ENCODE data around the gene CCN6.

Gene CCN6

GRCh38 chr6:112054001-112054400, at the start of gene CCN6:
CCN6 (plus strand) TSS chr6:112054104; CDS start chr6:112054358, 254 bp downstream.
- no peak for DNase-seq (ENCODE audit: low spot score)

DNA sequence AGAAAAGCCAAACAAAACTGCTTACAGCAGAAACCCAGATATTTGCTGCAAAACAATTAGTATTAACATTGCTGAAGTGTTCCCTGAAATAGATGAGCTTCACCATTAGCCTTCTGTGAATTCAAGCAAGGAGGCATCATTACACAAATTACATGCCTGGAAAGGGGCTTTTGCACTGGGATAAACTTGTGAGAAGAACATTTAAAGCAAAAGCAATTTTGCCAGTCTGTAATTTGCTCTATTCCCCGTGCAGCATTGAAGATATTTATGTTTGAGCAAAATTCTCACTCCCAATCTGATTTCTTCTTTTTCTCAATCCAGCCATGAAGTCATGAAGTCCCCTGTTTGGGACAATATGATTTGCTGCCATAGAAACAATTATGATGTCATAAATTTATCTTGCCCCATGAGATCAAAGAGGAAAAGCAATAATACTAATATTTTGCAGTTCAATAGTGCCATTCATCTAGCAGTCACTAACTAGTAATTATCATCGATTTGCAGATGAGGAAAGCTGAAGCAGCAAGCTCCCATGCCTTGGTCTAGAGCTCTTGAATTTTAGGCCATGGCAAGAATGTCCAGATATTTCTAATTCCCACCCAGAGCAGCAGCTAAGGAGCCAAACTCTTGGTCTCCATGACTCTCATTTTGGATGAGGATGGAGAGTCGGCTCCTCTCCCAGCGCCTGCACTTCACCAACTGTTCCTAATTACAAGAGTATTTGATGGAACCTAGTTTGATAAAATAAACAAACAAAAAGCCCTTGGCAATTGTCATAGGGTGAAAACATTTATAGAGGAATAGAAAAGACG, 49.5 kb upstream of the CCN6 start:
- no peak for DNase-seq (ENCODE audit: low spot score)

GRCh38 chr6:112005013-112005371, 48.9 kb upstream of the CCN6 start:
- DNase-seq (ENCODE audit: low spot score) = no peak

- DNase-seq (ENCODE audit: low spot score) = no peak
Observed at GRCh38 chr6:112007254-112007653, 46.6 kb upstream of the CCN6 start.

DNA sequence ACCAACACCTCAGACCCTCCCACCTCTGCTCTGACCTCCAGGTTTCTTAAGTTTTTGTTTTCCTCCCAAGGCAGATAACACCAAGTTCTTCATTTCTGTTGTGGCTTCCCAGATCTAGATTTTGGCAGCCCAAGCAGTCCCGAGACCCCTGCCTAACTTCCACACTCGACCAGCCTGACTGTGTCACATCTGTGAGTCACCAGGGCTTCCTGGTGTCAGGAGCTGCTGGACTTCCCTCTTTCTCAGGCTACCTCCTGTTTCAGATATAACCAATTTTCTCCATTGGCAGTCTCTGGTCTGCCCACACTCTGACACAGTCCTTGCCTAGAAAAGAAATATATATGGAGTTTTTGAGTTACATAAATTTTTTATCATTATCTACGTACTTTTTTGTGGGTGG, 46.1 kb upstream of the CCN6 start:
- no peak for DNase-seq (ENCODE audit: low spot score)

- DNase-seq (ENCODE audit: low spot score) = no peak
Observed at GRCh38 chr6:112008482-112008881, 45.4 kb upstream of the CCN6 start.

DNA sequence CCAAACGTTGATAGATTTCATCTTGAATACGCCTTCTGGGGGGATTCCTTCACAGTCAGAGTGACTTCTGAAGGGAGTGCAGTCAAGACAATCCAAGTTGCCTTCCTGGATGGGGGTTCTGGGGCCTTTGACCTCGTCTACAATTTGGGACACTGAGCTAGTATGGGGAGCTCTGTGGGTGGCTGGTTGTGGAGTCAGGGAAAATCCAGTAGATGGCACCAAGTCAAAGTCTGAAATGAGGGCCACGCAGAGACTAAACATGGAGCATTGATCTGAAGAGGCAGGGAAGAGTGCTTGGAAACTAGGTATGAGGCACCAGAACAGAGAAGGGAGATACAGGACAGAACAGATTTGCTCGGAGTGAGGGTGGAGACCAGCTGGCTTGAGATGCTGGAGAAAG, 43.6 kb upstream of the CCN6 start:
- DNase-seq (ENCODE audit: low spot score) = peak; percentile 38

DNA sequence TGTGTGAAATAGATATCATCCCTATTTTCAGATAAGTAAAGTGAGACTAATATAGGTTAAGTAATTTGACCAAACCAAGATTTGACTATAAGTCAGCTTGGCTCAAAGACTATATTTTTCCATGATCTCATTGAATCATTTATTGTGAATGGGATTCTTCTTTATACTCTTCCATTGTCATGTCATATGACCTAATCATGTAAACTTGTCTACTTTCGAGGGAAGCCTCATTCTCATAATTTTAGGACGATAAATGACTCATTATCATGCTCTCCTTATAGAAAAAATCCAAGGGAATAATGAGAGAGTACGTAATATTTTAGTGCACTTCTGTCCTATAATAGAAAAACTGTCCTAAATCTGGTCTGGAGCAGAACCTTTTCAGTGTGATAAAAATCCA, 40.9 kb upstream of the CCN6 start:
- no peak for DNase-seq (ENCODE audit: low spot score)

GRCh38 chr6:112014483-112014882, 39.4 kb upstream of the CCN6 start:
- DNase-seq (ENCODE audit: low spot score) = no peak

- no peak for DNase-seq (ENCODE audit: low spot score)
Observed at GRCh38 chr6:112015725-112016124, 38.2 kb upstream of the CCN6 start.

- peak; percentile 17 for DNase-seq (ENCODE audit: low spot score)
Observed at GRCh38 chr6:112016320-112016719, 37.6 kb upstream of the CCN6 start.

GRCh38 chr6:112017169-112017568, 36.7 kb upstream of the CCN6 start:
- no peak for DNase-seq (ENCODE audit: low spot score)

DNA sequence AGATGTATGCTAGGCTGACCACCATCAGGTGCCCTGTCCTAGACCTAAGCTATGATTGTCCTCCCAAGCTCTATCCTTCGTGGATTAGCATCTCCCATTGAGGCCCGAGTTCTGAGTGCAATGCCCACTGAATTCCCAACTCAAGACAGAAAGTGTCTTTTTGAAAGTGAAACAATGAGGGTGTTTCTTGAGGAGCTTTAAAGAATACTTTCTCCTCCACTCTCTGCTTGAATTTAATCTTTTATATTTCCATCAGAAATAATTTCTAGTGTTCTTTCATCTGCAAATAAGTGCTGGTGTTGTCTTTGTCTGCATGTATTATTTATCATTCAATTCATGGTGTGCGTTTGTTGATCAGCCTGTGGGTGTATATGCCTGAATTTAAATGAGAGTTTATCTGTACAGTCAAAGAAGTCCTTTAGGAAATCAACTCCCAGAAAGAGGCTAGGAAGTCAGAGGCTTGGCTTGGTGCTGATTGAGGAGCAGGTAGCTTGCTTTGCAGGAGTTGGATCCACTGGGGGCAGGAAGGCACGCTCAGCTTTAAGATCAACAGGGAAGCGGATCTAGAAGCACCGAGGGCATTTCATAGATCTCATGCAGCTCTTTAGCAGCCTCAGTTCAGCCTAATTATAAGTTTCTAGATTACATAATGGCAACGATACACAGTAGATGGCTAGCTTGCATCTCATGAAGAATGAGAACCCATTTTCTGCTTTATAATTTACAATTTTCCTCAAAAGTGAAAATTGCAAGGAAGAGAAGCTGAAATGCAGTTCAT, 36.0 kb upstream of the CCN6 start:
- no peak for DNase-seq (ENCODE audit: low spot score)

GRCh38 chr6:112018619-112019416, 35.1 kb upstream of the CCN6 start:
- DNase-seq (ENCODE audit: low spot score) = no peak

DNA sequence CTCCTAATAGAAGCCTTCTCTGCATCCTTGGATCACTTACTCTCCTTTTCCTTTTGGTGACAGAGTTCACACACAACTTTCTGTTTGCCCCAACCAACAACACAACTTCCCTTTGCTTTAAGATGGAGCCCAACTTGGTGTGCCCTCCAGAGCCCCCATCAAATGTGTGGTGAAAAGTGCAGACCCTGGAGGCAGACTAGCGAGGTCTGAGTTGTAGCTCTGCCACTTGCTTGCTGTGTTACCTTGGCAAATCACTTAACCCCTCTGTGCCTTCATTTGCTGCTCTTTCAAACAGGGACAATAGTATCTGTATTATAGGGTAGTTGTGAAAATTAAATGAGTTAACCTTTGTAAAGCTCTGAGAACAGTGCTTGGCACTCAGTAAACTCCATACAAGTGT, 34.3 kb upstream of the CCN6 start:
- DNase-seq (ENCODE audit: low spot score) = no peak

GRCh38 chr6:112021691-112022310, 32.1 kb upstream of the CCN6 start:
- no peak for DNase-seq (ENCODE audit: low spot score)

- no peak for DNase-seq (ENCODE audit: low spot score)
Observed at GRCh38 chr6:112022749-112023148, 31.2 kb upstream of the CCN6 start.

DNA sequence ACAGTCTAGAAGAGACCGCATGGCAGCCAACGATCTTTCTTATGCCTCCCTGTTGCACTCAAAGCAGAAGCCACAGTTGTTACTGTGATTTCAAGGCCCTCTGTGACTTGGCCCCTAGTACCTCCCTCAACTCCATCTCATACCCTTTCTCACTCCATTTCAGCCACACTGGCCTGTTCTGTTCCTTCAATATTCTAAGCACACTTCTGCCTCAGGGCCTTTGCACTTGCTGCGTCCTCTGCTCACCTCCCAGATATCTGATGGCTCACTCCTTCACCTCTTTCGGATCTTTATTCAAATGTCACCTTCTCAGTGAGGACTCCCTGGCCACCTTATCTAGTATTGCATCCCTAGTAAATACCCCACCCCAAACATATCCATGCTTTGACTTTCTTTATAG, 29.4 kb upstream of the CCN6 start:
- no peak for DNase-seq (ENCODE audit: low spot score)

GRCh38 chr6:112026933-112027332, 27.0 kb upstream of the CCN6 start:
- DNase-seq (ENCODE audit: low spot score) = no peak

- DNase-seq (ENCODE audit: low spot score) = peak; percentile 77
Observed at GRCh38 chr6:112027942-112028674, 25.8 kb upstream of the CCN6 start.

DNA sequence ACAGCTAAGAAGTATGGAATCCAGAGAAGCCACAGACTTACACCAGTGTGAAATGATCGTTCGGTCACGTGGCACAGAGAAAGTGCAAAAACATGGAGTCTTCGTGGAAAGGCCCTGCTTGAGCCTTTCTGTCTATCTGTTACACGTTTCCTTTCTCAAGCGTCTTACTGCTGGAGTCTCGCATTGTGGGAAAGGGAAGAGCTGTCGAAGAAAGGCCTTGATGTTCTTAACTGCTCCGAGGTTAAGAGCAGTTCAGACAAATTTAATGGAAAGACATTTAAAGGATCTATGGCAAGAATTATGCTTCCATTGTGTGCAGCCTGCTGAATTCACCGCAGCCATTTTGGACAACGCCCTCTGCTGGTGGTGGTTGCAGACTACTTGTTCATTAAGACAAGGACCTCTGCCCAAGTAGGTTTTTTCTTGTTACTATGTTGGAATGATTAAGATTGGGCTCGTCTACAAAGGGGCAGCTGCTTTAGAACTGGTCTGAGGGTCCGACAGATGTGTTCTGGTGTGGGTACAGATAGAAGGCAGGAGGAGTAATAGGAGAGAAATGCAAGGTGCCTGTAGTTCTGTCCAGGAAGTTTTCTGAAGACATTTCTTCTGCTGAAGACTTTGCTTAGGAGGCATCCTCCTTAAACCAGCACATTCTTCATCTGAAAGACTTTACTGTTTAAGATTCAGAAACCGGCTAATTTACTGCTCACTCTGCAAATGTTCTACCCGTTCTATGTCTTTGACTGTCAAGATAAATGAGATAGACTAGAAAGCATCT, 24.7 kb upstream of the CCN6 start:
- peak; percentile 67 for DNase-seq (ENCODE audit: low spot score)

All from CD4-positive, alpha-beta T cell treated with Interleukin-15 for 4 hours (primary cell).